ENCODE data around the gene ITSN1. TPM values are rescaled to one million over a fixed set of nuclear protein-coding genes. Genes with fewer than 3 reads are reported as not detected.
A peak's percentile ranks its signal among the peaks of the same experiment; 100 is the strongest.

ITSN1 gene
- total RNA-seq, 2 donors from 2014 or later: 15.0 to 47.5 TPM

GRCh38 chr21:33699277-33699676 is 57.0 kb downstream of the ITSN1 start:
- no peaks in the 10 kb centered on the region for H3K9me3 ChIP-seq
- H3K4me1 ChIP-seq: no peaks in the 10 kb centered on the region
- WGBS, 2 donors: 94 to 100% methylated on average over 2 of the region's 2 CpGs
- intact Hi-C loops (cut with DNase I): no loop called here
- H3K27me3 ChIP-seq: no peaks in the 10 kb centered on the region
- no peak overlapping the region for H3K27ac ChIP-seq
- no peaks in the 10 kb centered on the region for H3K36me3 ChIP-seq (replicated peaks in 1 of 2; ENCODE audit: insufficient read depth in 1 of 2, low read depth in 2 of 2)
- no peak for TF ChIP-seq POLR2A (IDR thresholded peaks at IDR 0.05)
- TF ChIP-seq, protein P1, sequence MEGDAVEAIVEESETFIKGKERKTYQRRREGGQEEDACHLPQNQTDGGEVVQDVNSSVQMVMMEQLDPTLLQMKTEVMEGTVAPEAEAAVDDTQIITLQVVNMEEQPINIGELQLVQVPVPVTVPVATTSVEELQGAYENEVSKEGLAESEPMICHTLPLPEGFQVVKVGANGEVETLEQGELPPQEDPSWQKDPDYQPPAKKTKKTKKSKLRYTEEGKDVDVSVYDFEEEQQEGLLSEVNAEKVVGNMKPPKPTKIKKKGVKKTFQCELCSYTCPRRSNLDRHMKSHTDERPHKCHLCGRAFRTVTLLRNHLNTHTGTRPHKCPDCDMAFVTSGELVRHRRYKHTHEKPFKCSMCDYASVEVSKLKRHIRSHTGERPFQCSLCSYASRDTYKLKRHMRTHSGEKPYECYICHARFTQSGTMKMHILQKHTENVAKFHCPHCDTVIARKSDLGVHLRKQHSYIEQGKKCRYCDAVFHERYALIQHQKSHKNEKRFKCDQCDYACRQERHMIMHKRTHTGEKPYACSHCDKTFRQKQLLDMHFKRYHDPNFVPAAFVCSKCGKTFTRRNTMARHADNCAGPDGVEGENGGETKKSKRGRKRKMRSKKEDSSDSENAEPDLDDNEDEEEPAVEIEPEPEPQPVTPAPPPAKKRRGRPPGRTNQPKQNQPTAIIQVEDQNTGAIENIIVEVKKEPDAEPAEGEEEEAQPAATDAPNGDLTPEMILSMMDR (IDR thresholded peaks at IDR 0.05): no peak
- DNase-seq (no peak), ATAC-seq (no peak)
- H3K4me3 ChIP-seq: no peak overlapping the region

DNA sequence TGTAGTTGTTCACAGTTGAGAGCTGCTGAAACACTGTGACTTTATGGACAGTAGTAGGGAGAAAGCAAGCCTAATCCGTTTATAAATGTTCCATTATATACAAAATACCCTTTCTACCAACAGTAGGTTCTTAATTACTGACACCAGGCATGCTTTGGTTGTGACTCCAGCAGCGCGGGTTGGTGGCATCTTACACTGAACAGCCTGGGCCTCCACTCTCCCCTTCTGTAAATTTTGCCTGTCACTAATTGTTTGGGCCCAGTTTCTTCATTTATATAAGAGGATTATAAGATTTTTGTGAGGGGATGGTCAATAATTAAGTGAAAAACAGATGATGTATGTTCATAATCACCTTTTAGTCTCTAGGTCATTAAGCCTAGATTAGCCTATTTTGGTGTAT is 58.2 kb downstream of the ITSN1 start:
- no peak for ATAC-seq
- 86 to 88% methylated on average over 3 of the region's 3 CpGs for WGBS, 2 donors
- no peaks in the 10 kb centered on the region for H3K4me1 ChIP-seq
- DNase-seq: no peak
- no peak overlapping the region for H3K4me3 ChIP-seq
- intact Hi-C loops (cut with DNase I): no loop called here
- no peaks in the 10 kb centered on the region for H3K27me3 ChIP-seq
- no peak overlapping the region for H3K27ac ChIP-seq
- no peaks in the 10 kb centered on the region for H3K36me3 ChIP-seq (replicated peaks in 1 of 2; ENCODE audit: insufficient read depth in 1 of 2, low read depth in 2 of 2)
- no peaks in the 10 kb centered on the region for H3K9me3 ChIP-seq
- TF ChIP-seq, protein P1 (IDR thresholded peaks at IDR 0.05): no peak
- no peak for TF ChIP-seq POLR2A (IDR thresholded peaks at IDR 0.05)

- Histone ChIP-seq H3K36me3 (replicated peaks in 1 of 2; ENCODE audit: insufficient read depth in 1 of 2, low read depth in 2 of 2) (no peaks in the 10 kb centered on the region), H3K27me3 (no peaks in the 10 kb centered on the region), H3K27ac (peak overlapping the region in 3 of 4 donors; percentile 0 to 29 (median 2)), H3K4me1 (no peaks in the 10 kb centered on the region), H3K9me3 (no peaks in the 10 kb centered on the region), H3K4me3 (no peak overlapping the region)
- ATAC-seq (no peak), DNase-seq (no peak)
- WGBS, 2 donors: 66 to 77% methylated on average over 10 of the region's 10 CpGs
- intact Hi-C loops (cut with DNase I): no loop called here
- TF ChIP-seq POLR2A (IDR thresholded peaks at IDR 0.05): no peak
- TF ChIP-seq, protein P1 (IDR thresholded peaks at IDR 0.05): no peak
Observed at GRCh38 chr21:33703750-33704606, 61.7 kb downstream of the ITSN1 start.

DNA sequence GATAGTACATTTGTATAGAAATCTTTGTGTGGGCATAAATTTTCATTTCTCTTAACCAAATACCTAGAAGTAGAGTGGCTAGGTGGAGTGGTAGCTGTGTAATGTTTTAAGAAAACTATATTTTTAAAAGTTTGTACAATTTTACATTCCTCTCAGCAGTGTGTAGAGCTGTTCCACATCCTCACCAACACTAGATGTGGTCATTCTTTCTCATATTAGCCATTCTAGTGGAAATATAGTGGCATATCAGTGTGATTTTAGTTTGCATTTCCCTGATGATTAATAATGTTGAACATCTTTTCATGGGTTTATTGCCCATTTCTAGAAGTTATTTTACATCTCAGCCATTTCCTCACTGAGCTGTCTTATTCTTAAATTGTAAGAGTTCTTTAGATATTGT is 65.5 kb downstream of the ITSN1 start:
- no peaks in the 10 kb centered on the region for H3K27me3 ChIP-seq
- intact Hi-C loops (cut with DNase I): no loop called here

More for the DNA sequence above, 65.5 kb downstream of the ITSN1 start:
- ATAC-seq: no peak
- Histone ChIP-seq H3K27ac (no peak overlapping the region), H3K4me1 (peaks cover 9% of the 10 kb centered on the region), H3K36me3 (replicated peaks in 1 of 2; ENCODE audit: insufficient read depth in 1 of 2, low read depth in 2 of 2) (no peaks in the 10 kb centered on the region), H3K4me3 (no peak overlapping the region), H3K9me3 (peaks cover 0 to 4% (median 0%) of the 10 kb centered on the region in 3 donors)
- DNase-seq: no peak
- TF ChIP-seq, protein P1 (IDR thresholded peaks at IDR 0.05): no peak
- TF ChIP-seq POLR2A (IDR thresholded peaks at IDR 0.05): no peak

Data from body of pancreas (tissue), 4 donors.